OCI-LY7 (cell line): Measurements from ENCODE around the gene BRAF. TPM values are rescaled to one million over a fixed set of nuclear protein-coding genes. Genes with fewer than 3 reads are reported as not detected.
A peak's percentile ranks its signal among the peaks of the same experiment; 100 is the strongest.
"Not testable (repeated sequence)": the region's sequence is repeated elsewhere in the genome, so short reads cannot be mapped to it uniquely, and the experiment has no call there.

ENCODE experiments used
- BruUV-seq: library from RNA; stranded (reverse); fragments of 400-500 nt; replicated peaks from 2 replicates; lab custom pipeline; 2021; lab: Mats Ljungman, UMichigan
- CTCF ChIA-PET: fragments of 300-600 bp; sonication (Branson Sonifier 250); formaldehyde crosslinking; loops from one replicate; lab custom pipeline; 2022; ENCODE audit warnings: antibody characterized with exemption; ENCODE audit not compliant: unreplicated experiment; lab: Charles Lee
- POLR2A ChIA-PET: fragments of 300-600 bp; sonication (Branson Sonifier 250); formaldehyde crosslinking; loops from one replicate; lab custom pipeline; 2022; ENCODE audit warnings: antibody characterized with exemption; lab: Charles Lee
- DNase-seq: peaks from one replicate; pipeline ENCODE4 v3.0.0-alpha.2; 2015; ENCODE audit warnings: low spot score
- H2AFZ ChIP-seq: fragments of 200-600 bp; sonication (generic), shearing (Covaris generic); 2 replicates; pipeline ENCODE4 v1.6.1; 2014; ENCODE audit warnings: mild to moderate bottlenecking, antibody characterized with exemption, low read length, moderate library complexity
- H3K27ac ChIP-seq: fragments of 200-600 bp; sonication (generic); 2 replicates; pipeline ENCODE4 v1.5.1; 2014; ENCODE audit warnings: mixed run types, low read depth, mild to moderate bottlenecking, moderate library complexity, low read length, inconsistent platforms; ENCODE audit not compliant: poor library complexity, severe bottlenecking
- H3K36me3 ChIP-seq: fragments of 200-600 bp; sonication (generic); 2 replicates; pipeline ENCODE4 v1.6.1; 2014; ENCODE audit warnings: mild to moderate bottlenecking, antibody characterized with exemption, low read length, moderate library complexity, mixed read lengths; ENCODE audit not compliant: insufficient read depth
- H3K4me1 ChIP-seq: fragments of 200-600 bp; sonication (generic); 2 replicates; pipeline ENCODE4 v1.5.1; 2014; ENCODE audit warnings: mild to moderate bottlenecking, low read length; ENCODE audit not compliant: insufficient read depth, poor library complexity, severe bottlenecking
- H3K4me2 ChIP-seq: fragments of 200-600 bp; sonication (generic); 2 replicates; pipeline ENCODE4 v1.6.1; 2014; ENCODE audit warnings: mild to moderate bottlenecking, low read length
- H3K4me3 ChIP-seq: fragments of 200-600 bp; sonication (generic); 2 replicates; pipeline ENCODE4 v1.5.1; 2014; ENCODE audit warnings: mild to moderate bottlenecking, low read depth, low read length; ENCODE audit not compliant: poor library complexity, severe bottlenecking
- H3K79me2 ChIP-seq: fragments of 200-600 bp; sonication (generic); 2 replicates; pipeline ENCODE4 v1.6.1; 2016; ENCODE audit warnings: low read depth, mild to moderate bottlenecking, low read length, moderate library complexity, mixed read lengths; ENCODE audit not compliant: insufficient read depth
- H3K9me2 ChIP-seq: fragments of 200-600 bp; sonication (generic); 2 replicates; pipeline ENCODE4 v1.6.1; 2016; ENCODE audit warnings: mild to moderate bottlenecking, low read length, mixed read lengths; ENCODE audit not compliant: insufficient read depth
- H3K9me3 ChIP-seq: fragments of 200-600 bp; sonication (generic); 2 replicates; pipeline ENCODE4 v1.6.1; 2014; ENCODE audit warnings: mild to moderate bottlenecking, mixed run types, low read length, mixed read lengths
- H4K20me1 ChIP-seq: fragments of 200-600 bp; sonication (generic); 2 replicates; pipeline ENCODE4 v1.6.1; 2014; ENCODE audit warnings: mild to moderate bottlenecking, antibody characterized with exemption, low read length, moderate library complexity, mixed read lengths; ENCODE audit not compliant: insufficient read depth
- CTCF ChIP-seq: fragments of 200-600 bp; sonication (generic); conservative IDR thresholded peaks from 2 replicates; pipeline ENCODE4 v1.5.1; 2014; ENCODE audit warnings: mild to moderate bottlenecking, antibody characterized with exemption, low read length, moderate library complexity, mixed read lengths
- EZH2phosphoT487 ChIP-seq: fragments of 200-600 bp; sonication (generic); IDR thresholded peaks from 2 replicates; pipeline ENCODE4 v1.6.1; 2018; ENCODE audit warnings: low read depth, borderline replicate concordance, mild to moderate bottlenecking, mixed run types, antibody characterized with exemption, low read length, moderate library complexity, mixed read lengths
- intact Hi-C: fragments of 100-400 bp; cut with micrococcal nuclease; formaldehyde crosslinking; loops from one replicate; pipeline ENCODE4 v1.10.0; 2022; ENCODE audit not compliant: unreplicated experiment
- total RNA-seq, 2 experiments: library from RNA; depleted of rRNA in 1 of 2; stranded (reverse); fragments of >200 nt in 1 of 2; shearing (Covaris generic) in 1 of 2; gene quantifications; 2 replicates each; pipeline ENCODE4 v1.2.3, GENCODE V29; 2014 to 2022

Gene BRAF
- total RNA-seq, 2 experiments from 2014 or later = 17.1 to 41.6 TPM

GRCh38 chr7:140678081-140678815 lies 246.5 kb downstream of the BRAF start:
- Histone ChIP-seq H3K9me3 (no peaks in the 10 kb centered on the region), H4K20me1 (no peaks in the 10 kb centered on the region), H3K4me1 (peaks cover 43% of the 10 kb centered on the region), H3K4me2 (peak overlapping the region; percentile 100), H3K27ac (no peak overlapping the region), H2AFZ (no peak overlapping the region), H3K36me3 (peaks cover 62% of the 10 kb centered on the region), H3K4me3 (no peak overlapping the region), H3K79me2 (peaks cover 39% of the 10 kb centered on the region), H3K9me2 (no peaks in the 10 kb centered on the region)
- intact Hi-C loops = loop anchor here (5.0 to 10.0 kb wide), 3 partner anchors 134 to 1323 kb away; partner anchors contain the start of gene LUC7L2
- POLR2A ChIA-PET = interaction anchor here (0.7 to 4.5 kb wide), 4 partner anchors 9 to 41 kb away, joined by 3 to 26 read pairs (median 3); partner anchors contain the start of gene NDUFB2
- BruUV-seq = no TSS peak
- TF ChIP-seq EZH2phosphoT487 = no peak
- no peak for TF ChIP-seq CTCF
- no peak for DNase-seq
- CTCF ChIA-PET = no interaction called here

GRCh38 chr7:140677496-140677895 lies 247.2 kb downstream of the BRAF start:
- ChIA-PET CTCF (no interaction called here), POLR2A (interaction anchor here (0.7 to 4.5 kb wide), 4 partner anchors 9 to 42 kb away, joined by 3 to 26 read pairs (median 3); partner anchors contain the start of gene NDUFB2)
- intact Hi-C loops = loop anchor here (5.0 to 10.0 kb wide), 3 partner anchors 135 to 1323 kb away; partner anchors contain the start of gene LUC7L2
- H2AFZ ChIP-seq = no peak overlapping the region
- TF ChIP-seq CTCF (no peak), EZH2phosphoT487 (no peak)
- H4K20me1 ChIP-seq = no peaks in the 10 kb centered on the region
- H3K4me2 ChIP-seq = peak overlapping the region; percentile 100
- peaks cover 57% of the 10 kb centered on the region for H3K36me3 ChIP-seq
- no TSS peak for BruUV-seq
- H3K79me2 ChIP-seq = peaks cover 39% of the 10 kb centered on the region
- peak overlapping the region; percentile 81 for H3K4me3 ChIP-seq
- no peaks in the 10 kb centered on the region for H3K9me3 ChIP-seq
- H3K27ac ChIP-seq = no peak overlapping the region
- H3K4me1 ChIP-seq = peaks cover 44% of the 10 kb centered on the region
- DNase-seq = peak; percentile 11
- H3K9me2 ChIP-seq = no peaks in the 10 kb centered on the region

- peaks cover 52% of the 10 kb centered on the region for H3K36me3 ChIP-seq
- H3K9me2 ChIP-seq, H2AFZ ChIP-seq, H4K20me1 ChIP-seq, BruUV-seq, DNase-seq, H3K9me3 ChIP-seq, CTCF ChIA-PET: not testable (repeated sequence)
- peak overlapping the region; percentile 81 for H3K4me3 ChIP-seq
- intact Hi-C loops = loop anchor here (5.0 to 10.0 kb wide), 3 partner anchors 135 to 1322 kb away; partner anchors contain the start of gene LUC7L2
- peaks cover 39% of the 10 kb centered on the region for H3K79me2 ChIP-seq
- H3K4me2 ChIP-seq = peak overlapping the region; percentile 100
- peak overlapping the region; percentile 98 for H3K27ac ChIP-seq
- H3K4me1 ChIP-seq = peaks cover 49% of the 10 kb centered on the region
- POLR2A ChIA-PET = interaction anchor here (0.6 to 4.5 kb wide), 3 partner anchors 10 to 407 kb away, joined by 3 to 26 read pairs (median 3); no protein-coding TSS in a partner anchor
Observed at GRCh38 chr7:140676956-140677355, 247.8 kb downstream of the BRAF start.
